Ammon's horn (tissue), 1 donor: ENCODE measurements around the gene GFRA1.

ENCODE experiments used
- DNase-seq: peaks from one replicate; pipeline ENCODE4 v3.0.0-alpha.2; 2016; ENCODE audit warnings: low spot score

The GFRA1 gene

GRCh38 chr10:116124777-116125176 is 148.2 kb downstream of the GFRA1 start:
- DNase-seq: no peak

- no peak for DNase-seq
Observed at GRCh38 chr10:116122664-116123063, 150.3 kb downstream of the GFRA1 start.

GRCh38 chr10:116121640-116122525 is 151.1 kb downstream of the GFRA1 start:
- no peak for DNase-seq

GRCh38 chr10:116120688-116121455 is 152.1 kb downstream of the GFRA1 start:
- no peak for DNase-seq

GRCh38 chr10:116118847-116119246 is 154.2 kb downstream of the GFRA1 start:
- DNase-seq: no peak

GRCh38 chr10:116115797-116116196 is 157.2 kb downstream of the GFRA1 start:
- DNase-seq: no peak

GRCh38 chr10:116115036-116115641 is 157.9 kb downstream of the GFRA1 start:
- DNase-seq: no peak

GRCh38 chr10:116113721-116114501 is 159.1 kb downstream of the GFRA1 start:
- DNase-seq: peak; percentile 14

GRCh38 chr10:116112232-116113231 is 160.5 kb downstream of the GFRA1 start:
- DNase-seq: no peak

- no peak for DNase-seq
Observed at GRCh38 chr10:116111483-116112095, 161.4 kb downstream of the GFRA1 start.

GRCh38 chr10:116110736-116111135 is 162.3 kb downstream of the GFRA1 start:
- no peak for DNase-seq

- no peak for DNase-seq
Observed at GRCh38 chr10:116109881-116110280, 163.1 kb downstream of the GFRA1 start.

GRCh38 chr10:116109481-116109880 is 163.5 kb downstream of the GFRA1 start:
- no peak for DNase-seq

- DNase-seq: no peak
Observed at GRCh38 chr10:116108095-116108494, 164.9 kb downstream of the GFRA1 start.

- DNase-seq: no peak
Observed at GRCh38 chr10:116106611-116107010, 166.4 kb downstream of the GFRA1 start.

GRCh38 chr10:116105264-116105663 is 167.7 kb downstream of the GFRA1 start:
- no peak for DNase-seq

GRCh38 chr10:116104210-116104932 is 168.6 kb downstream of the GFRA1 start:
- DNase-seq: no peak

GRCh38 chr10:116103668-116104067 is 169.3 kb downstream of the GFRA1 start:
- no peak for DNase-seq

- DNase-seq: no peak
Observed at GRCh38 chr10:116101616-116102315, 171.2 kb downstream of the GFRA1 start.
